Type B pancreatic cell (in vitro differentiated cells): ENCODE measurements around the gene FTH1. TPM values are rescaled to one million over a fixed set of nuclear protein-coding genes. Genes with fewer than 3 reads are reported as not detected.
A peak's percentile ranks its signal among the peaks of the same experiment; 100 is the strongest.

Experiments
- DNase-seq: peaks from one replicate; pipeline ENCODE4 v3.0.0; 2021; ENCODE audit warnings: mixed read lengths; ENCODE audit not compliant: unreplicated experiment; ENCODE audit errors: extremely low spot score
- H3K27ac Mint-ChIP-seq: 2 replicates; pipeline ENCODE4 v1.8.0; 2021; ENCODE audit warnings: mild to moderate bottlenecking, mixed read lengths
- H3K27me3 Mint-ChIP-seq: 2 replicates; pipeline ENCODE4 v1.8.0; 2021; ENCODE audit warnings: mixed read lengths
- H3K36me3 Mint-ChIP-seq: 2 replicates; pipeline ENCODE4 v1.8.0; 2021; ENCODE audit warnings: mixed read lengths
- H3K4me1 Mint-ChIP-seq: one replicate; pipeline ENCODE4 v1.8.0; 2021; ENCODE audit warnings: mixed read lengths; ENCODE audit not compliant: unreplicated experiment
- H3K4me3 Mint-ChIP-seq: 2 replicates; pipeline ENCODE4 v1.8.0; 2021; ENCODE audit warnings: mild to moderate bottlenecking, mixed read lengths
- H3K9me3 Mint-ChIP-seq: 2 replicates; pipeline ENCODE4 v1.8.0; 2021; ENCODE audit warnings: mixed read lengths
- CTCF ChIP-seq: fragments of 200-600 bp; sonication (generic); conservative IDR thresholded peaks from 2 replicates; pipeline ENCODE4 v1.5.0; 2021; ENCODE audit warnings: antibody characterized with exemption, mild to moderate bottlenecking
- total RNA-seq: library from RNA; stranded (reverse); gene quantifications from 2 replicates; pipeline ENCODE4 v1.2.1, GENCODE V29; 2021; ENCODE audit warnings: low replicate concordance

FTH1 gene
- total RNA-seq, 1 donor from 2014 or later, result 1,346 TPM

GRCh38 chr11:61958590-61958989, 8.8 kb downstream of the FTH1 start:
- H3K27me3 Mint-ChIP-seq, result peaks cover 21% of the 10 kb centered on the region
- H3K4me3 Mint-ChIP-seq, result no peak overlapping the region
- DNase-seq, result no peak
- H3K36me3 Mint-ChIP-seq, result peaks cover 8% of the 10 kb centered on the region
- no peaks in the 10 kb centered on the region for H3K9me3 Mint-ChIP-seq
- H3K27ac Mint-ChIP-seq, result no peak overlapping the region
- TF ChIP-seq CTCF, result no peak
- peaks cover 10% of the 10 kb centered on the region for H3K4me1 Mint-ChIP-seq

- TF ChIP-seq CTCF, result no peak
- no peaks in the 10 kb centered on the region for H3K9me3 Mint-ChIP-seq
- no peak overlapping the region for H3K27ac Mint-ChIP-seq
- no peak overlapping the region for H3K4me3 Mint-ChIP-seq
- H3K36me3 Mint-ChIP-seq, result peaks cover 4% of the 10 kb centered on the region
- peaks cover 21% of the 10 kb centered on the region for H3K27me3 Mint-ChIP-seq
- no peak for DNase-seq
- peaks cover 6% of the 10 kb centered on the region for H3K4me1 Mint-ChIP-seq
These were observed 10.2 kb downstream of the FTH1 start for GRCh38 chr11:61957021-61957770.

GRCh38 chr11:61956191-61957020, 11.0 kb downstream of the FTH1 start:
- TF ChIP-seq CTCF, result no peak
- no peak for DNase-seq
- Mint-ChIP-seq H3K27ac (no peak overlapping the region), H3K4me1 (no peaks in the 10 kb centered on the region), H3K36me3 (no peaks in the 10 kb centered on the region), H3K4me3 (no peak overlapping the region), H3K9me3 (no peaks in the 10 kb centered on the region), H3K27me3 (peaks cover 24% of the 10 kb centered on the region)

- Mint-ChIP-seq H3K27me3 (peaks cover 24% of the 10 kb centered on the region), H3K27ac (no peak overlapping the region), H3K9me3 (no peaks in the 10 kb centered on the region), H3K4me1 (no peaks in the 10 kb centered on the region), H3K4me3 (peak overlapping the region; percentile 58), H3K36me3 (no peaks in the 10 kb centered on the region)
- peak; percentile 62 for DNase-seq
- TF ChIP-seq CTCF, result no peak
These were observed 11.9 kb downstream of the FTH1 start for GRCh38 chr11:61955422-61956135.

- peak overlapping the region; percentile 47 for H3K4me3 Mint-ChIP-seq
- peaks cover 24% of the 10 kb centered on the region for H3K27me3 Mint-ChIP-seq
- H3K4me1 Mint-ChIP-seq, result no peaks in the 10 kb centered on the region
- no peak for TF ChIP-seq CTCF
- no peaks in the 10 kb centered on the region for H3K36me3 Mint-ChIP-seq
- no peak overlapping the region for H3K27ac Mint-ChIP-seq
- no peaks in the 10 kb centered on the region for H3K9me3 Mint-ChIP-seq
- peak; percentile 68 for DNase-seq
These were observed 12.5 kb downstream of the FTH1 start for GRCh38 chr11:61954851-61955421.
